Gastrocnemius medialis (tissue), 4 donors: ENCODE data around the gene GBX1.

ENCODE experiments used
- POLR2A ChIP-seq, 2 donors: fragments of 450-650 bp; IDR thresholded peaks; one replicate each; pipeline ENCODE4 v1.6.1; 2017; ENCODE audit warnings: antibody characterized with exemption in 2 of 2, mild to moderate bottlenecking in 2 of 2, moderate library complexity in 2 of 2
- TF ChIP-seq, protein P1 (sequence below), 5 experiments: fragments of 450-650 bp in 3 of 5; fragments of 200-600 bp in 2 of 5; sonication (generic) in 2 of 5; IDR thresholded peaks in 4 of 5; conservative IDR thresholded peaks in 1 of 5; 1 replicate in 4 of 5; 2 replicates in 1 of 5; pipeline ENCODE4 v1.5.1; 2016 to 2019; ENCODE audit warnings: antibody characterized with exemption in 5 of 5, mild to moderate bottlenecking in 3 of 5, moderate library complexity in 3 of 5

DNA sequence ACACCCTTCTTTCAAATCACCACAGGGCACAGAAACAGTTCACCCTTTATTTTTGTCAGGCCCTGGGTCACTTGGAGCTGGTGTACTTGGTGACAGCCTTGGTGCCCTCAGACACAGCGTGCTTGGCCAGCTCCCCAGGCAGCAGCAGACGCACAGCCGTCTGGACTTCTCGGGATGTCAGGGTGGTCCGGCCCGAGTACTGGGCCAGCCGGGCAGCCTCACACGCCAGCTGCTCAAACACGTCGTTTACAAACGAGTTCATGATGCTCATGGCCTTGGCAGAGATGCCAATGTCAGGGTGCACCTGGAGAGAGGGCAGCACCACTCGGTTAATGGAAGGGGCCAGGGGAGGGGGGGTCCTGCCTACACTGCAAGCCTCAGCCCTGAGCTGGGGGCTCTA is 40.3 kb upstream of the GBX1 start:
- TF ChIP-seq, protein P1, sequence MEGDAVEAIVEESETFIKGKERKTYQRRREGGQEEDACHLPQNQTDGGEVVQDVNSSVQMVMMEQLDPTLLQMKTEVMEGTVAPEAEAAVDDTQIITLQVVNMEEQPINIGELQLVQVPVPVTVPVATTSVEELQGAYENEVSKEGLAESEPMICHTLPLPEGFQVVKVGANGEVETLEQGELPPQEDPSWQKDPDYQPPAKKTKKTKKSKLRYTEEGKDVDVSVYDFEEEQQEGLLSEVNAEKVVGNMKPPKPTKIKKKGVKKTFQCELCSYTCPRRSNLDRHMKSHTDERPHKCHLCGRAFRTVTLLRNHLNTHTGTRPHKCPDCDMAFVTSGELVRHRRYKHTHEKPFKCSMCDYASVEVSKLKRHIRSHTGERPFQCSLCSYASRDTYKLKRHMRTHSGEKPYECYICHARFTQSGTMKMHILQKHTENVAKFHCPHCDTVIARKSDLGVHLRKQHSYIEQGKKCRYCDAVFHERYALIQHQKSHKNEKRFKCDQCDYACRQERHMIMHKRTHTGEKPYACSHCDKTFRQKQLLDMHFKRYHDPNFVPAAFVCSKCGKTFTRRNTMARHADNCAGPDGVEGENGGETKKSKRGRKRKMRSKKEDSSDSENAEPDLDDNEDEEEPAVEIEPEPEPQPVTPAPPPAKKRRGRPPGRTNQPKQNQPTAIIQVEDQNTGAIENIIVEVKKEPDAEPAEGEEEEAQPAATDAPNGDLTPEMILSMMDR (IDR thresholded peaks at IDR 0.05 in 4 of 5, conservative IDR thresholded peaks at IDR 0.05 in 1 of 5) = no peak
- TF ChIP-seq POLR2A (IDR thresholded peaks at IDR 0.05) = no peak
